A673 (cell line): Measurements from ENCODE around the gene RLF.
A peak's percentile ranks its signal among the peaks of the same experiment; 100 is the strongest.

Experiments used
- EZH2 ChIP-seq: fragments of 200-600 bp; sonication (generic); IDR thresholded peaks from 2 replicates; pipeline ENCODE4 v1.6.1; 2017; ENCODE audit warnings: borderline replicate concordance, low read depth, mild to moderate bottlenecking, mixed read lengths, antibody characterized with exemption, low read length; ENCODE audit not compliant: poor library complexity, severe bottlenecking
- TF ChIP-seq, protein P1 (sequence below): fragments of 300-800, 200-600 bp; sonication (generic); conservative IDR thresholded peaks from 2 replicates; pipeline ENCODE4 v1.5.1; 2017; ENCODE audit warnings: low read depth, mild to moderate bottlenecking, antibody characterized with exemption, low read length, moderate library complexity, mixed read lengths

- no peak for TF ChIP-seq EZH2
- TF ChIP-seq, protein P1, sequence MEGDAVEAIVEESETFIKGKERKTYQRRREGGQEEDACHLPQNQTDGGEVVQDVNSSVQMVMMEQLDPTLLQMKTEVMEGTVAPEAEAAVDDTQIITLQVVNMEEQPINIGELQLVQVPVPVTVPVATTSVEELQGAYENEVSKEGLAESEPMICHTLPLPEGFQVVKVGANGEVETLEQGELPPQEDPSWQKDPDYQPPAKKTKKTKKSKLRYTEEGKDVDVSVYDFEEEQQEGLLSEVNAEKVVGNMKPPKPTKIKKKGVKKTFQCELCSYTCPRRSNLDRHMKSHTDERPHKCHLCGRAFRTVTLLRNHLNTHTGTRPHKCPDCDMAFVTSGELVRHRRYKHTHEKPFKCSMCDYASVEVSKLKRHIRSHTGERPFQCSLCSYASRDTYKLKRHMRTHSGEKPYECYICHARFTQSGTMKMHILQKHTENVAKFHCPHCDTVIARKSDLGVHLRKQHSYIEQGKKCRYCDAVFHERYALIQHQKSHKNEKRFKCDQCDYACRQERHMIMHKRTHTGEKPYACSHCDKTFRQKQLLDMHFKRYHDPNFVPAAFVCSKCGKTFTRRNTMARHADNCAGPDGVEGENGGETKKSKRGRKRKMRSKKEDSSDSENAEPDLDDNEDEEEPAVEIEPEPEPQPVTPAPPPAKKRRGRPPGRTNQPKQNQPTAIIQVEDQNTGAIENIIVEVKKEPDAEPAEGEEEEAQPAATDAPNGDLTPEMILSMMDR: peak; percentile 74
Measured at GRCh38 chr1:40183055-40183710, 22.0 kb downstream of the RLF start.
